Glutamatergic neuron (in vitro differentiated cells): ENCODE results near the gene UBAC1. TPM values are rescaled to one million over a fixed set of nuclear protein-coding genes. Genes with fewer than 3 reads are reported as not detected.
"Not testable (repeated sequence)": the region's sequence is repeated elsewhere in the genome, so short reads cannot be mapped to it uniquely, and the experiment has no call there.

ENCODE experiments used
- DNase-seq: peaks from one replicate; pipeline ENCODE4 v3.0.0; 2022
- H3K27ac Mint-ChIP-seq: one replicate; pipeline ENCODE4 v1.8.0; 2020; ENCODE audit warnings: mild to moderate bottlenecking, mixed read lengths, inconsistent platforms; ENCODE audit not compliant: unreplicated experiment
- H3K27me3 Mint-ChIP-seq: one replicate; pipeline ENCODE4 v1.8.0; 2020; ENCODE audit warnings: mild to moderate bottlenecking, moderate library complexity, mixed read lengths, inconsistent platforms; ENCODE audit not compliant: unreplicated experiment
- H3K36me3 Mint-ChIP-seq: one replicate; pipeline ENCODE4 v1.8.0; 2020; ENCODE audit warnings: mild to moderate bottlenecking, mixed read lengths, inconsistent platforms; ENCODE audit not compliant: unreplicated experiment
- H3K4me1 Mint-ChIP-seq: one replicate; pipeline ENCODE4 v1.8.0; 2020; ENCODE audit warnings: mild to moderate bottlenecking, low read depth, mixed read lengths, inconsistent platforms; ENCODE audit not compliant: unreplicated experiment
- H3K4me3 Mint-ChIP-seq: one replicate; pipeline ENCODE4 v1.8.0; 2020; ENCODE audit warnings: mild to moderate bottlenecking, mixed read lengths, inconsistent platforms; ENCODE audit not compliant: unreplicated experiment
- H3K9me3 Mint-ChIP-seq: one replicate; pipeline ENCODE4 v1.8.0; 2020; ENCODE audit warnings: mild to moderate bottlenecking, moderate library complexity, mixed read lengths, inconsistent platforms; ENCODE audit not compliant: unreplicated experiment
- CTCF ChIP-seq: fragments of 200-600 bp; sonication (generic); IDR thresholded peaks from one replicate; pipeline ENCODE4 v1.5.0; 2021; ENCODE audit not compliant: partially characterized antibody, unreplicated experiment
- total RNA-seq: library from RNA; stranded (reverse); fragmentation: NEBNext Ultra II Directional; extraction: Animal tissue kit (Norgen Biotek cat#: 25700); gene quantifications from one replicate; pipeline ENCODE4 v1.2.1, GENCODE V29; 2021; ENCODE audit not compliant: unreplicated experiment

The UBAC1 gene
- total RNA-seq, 1 donor from 2014 or later: 48.4 TPM

GRCh38 chr9:135898634-135899407 lies 62.4 kb downstream of the UBAC1 start:
- Mint-ChIP-seq H3K27me3 (peaks cover 2% of the 10 kb centered on the region), H3K4me3 (peak overlapping the region; percentile 7), H3K27ac (no peak overlapping the region), H3K9me3 (peaks cover 9% of the 10 kb centered on the region), H3K4me1 (peaks cover 34% of the 10 kb centered on the region), H3K36me3 (peaks cover 16% of the 10 kb centered on the region)
- no peak for TF ChIP-seq CTCF
- no peak for DNase-seq

- H3K9me3 Mint-ChIP-seq: peaks cover 7% of the 10 kb centered on the region
- no peak for DNase-seq
- peaks cover 29% of the 10 kb centered on the region for H3K4me1 Mint-ChIP-seq
- H3K27ac Mint-ChIP-seq: no peak overlapping the region
- peaks cover 16% of the 10 kb centered on the region for H3K36me3 Mint-ChIP-seq
- H3K27me3 Mint-ChIP-seq: peaks cover 3% of the 10 kb centered on the region
- no peak overlapping the region for H3K4me3 Mint-ChIP-seq
- no peak for TF ChIP-seq CTCF
These were observed 64.5 kb downstream of the UBAC1 start for GRCh38 chr9:135896626-135897025.

- Mint-ChIP-seq H3K4me3 (no peak overlapping the region), H3K9me3 (peaks cover 6% of the 10 kb centered on the region), H3K27ac (no peak overlapping the region), H3K27me3 (peaks cover 3% of the 10 kb centered on the region), H3K4me1 (peaks cover 32% of the 10 kb centered on the region), H3K36me3 (peaks cover 16% of the 10 kb centered on the region)
- no peak for TF ChIP-seq CTCF
- no peak for DNase-seq
These were observed 65.0 kb downstream of the UBAC1 start for GRCh38 chr9:135896205-135896604.

- H3K4me1 Mint-ChIP-seq: peaks cover 39% of the 10 kb centered on the region
- peaks cover 3% of the 10 kb centered on the region for H3K27me3 Mint-ChIP-seq
- no peak for TF ChIP-seq CTCF
- no peak for DNase-seq
- H3K4me3 Mint-ChIP-seq: no peak overlapping the region
- H3K27ac Mint-ChIP-seq: no peak overlapping the region
- peaks cover 16% of the 10 kb centered on the region for H3K36me3 Mint-ChIP-seq
- H3K9me3 Mint-ChIP-seq: peaks cover 6% of the 10 kb centered on the region
These were observed 65.8 kb downstream of the UBAC1 start for GRCh38 chr9:135895202-135895848.

- H3K9me3 Mint-ChIP-seq: peaks cover 5% of the 10 kb centered on the region
- H3K36me3 Mint-ChIP-seq: peaks cover 12% of the 10 kb centered on the region
- peaks cover 2% of the 10 kb centered on the region for H3K27me3 Mint-ChIP-seq
- no peak overlapping the region for H3K4me3 Mint-ChIP-seq
- peaks cover 47% of the 10 kb centered on the region for H3K4me1 Mint-ChIP-seq
- no peak for TF ChIP-seq CTCF
- H3K27ac Mint-ChIP-seq: no peak overlapping the region
- DNase-seq: no peak
These were observed 68.1 kb downstream of the UBAC1 start for GRCh38 chr9:135893104-135893503.

- H3K4me1 Mint-ChIP-seq: peaks cover 54% of the 10 kb centered on the region
- H3K36me3 Mint-ChIP-seq, H3K27me3 Mint-ChIP-seq, DNase-seq, H3K27ac Mint-ChIP-seq, H3K9me3 Mint-ChIP-seq, H3K4me3 Mint-ChIP-seq: not testable (repeated sequence)
These were observed 68.8 kb downstream of the UBAC1 start for GRCh38 chr9:135892327-135892726.
